Measurements from ENCODE around the gene NR4A1. TPM values are rescaled to one million over a fixed set of nuclear protein-coding genes. Genes with fewer than 3 reads are reported as not detected.

NR4A1 gene
- total RNA-seq, 1 experiment from 2014 or later = 12.5 TPM

- intact Hi-C loops (cut with micrococcal nuclease; ENCODE audit: unreplicated experiment) = no loop called here
- Histone ChIP-seq H3K27me3 (replicated peaks; ENCODE audit: insufficient read depth, low read depth, low read length, poor library complexity) (no peaks in the 10 kb centered on the region), H3K9me3 (ENCODE audit: low read depth, low read length, poor library complexity, severe bottlenecking) (no peaks in the 10 kb centered on the region), H3K4me1 (ENCODE audit: insufficient read depth, low read length, poor library complexity, severe bottlenecking) (peaks cover 3% of the 10 kb centered on the region), H3K36me3 (ENCODE audit: insufficient read depth, low read length, poor library complexity, severe bottlenecking) (peaks cover 14% of the 10 kb centered on the region), H3K27ac (ENCODE audit: low read depth, low read length, poor library complexity, severe bottlenecking) (no peak overlapping the region), H3K4me3 (ENCODE audit: low read depth, low read length, poor library complexity, severe bottlenecking) (no peak overlapping the region)
- no peak for DNase-seq (ENCODE audit: low spot score)
- ChIA-PET CTCF (interaction anchor here (0.5 to 1.2 kb wide), 2 partner anchors 28 to 31 kb away, joined by 3 to 5 read pairs; no protein-coding TSS in a partner anchor), POLR2A (ENCODE audit: low non-redundant PET) (no interaction called here)
- no TSS peak for BruUV-seq (replicated peaks)
- no peak for TF ChIP-seq CTCF (conservative IDR thresholded peaks at IDR 0.05; ENCODE audit: low read depth, low read length)
- no peak for TF ChIP-seq EZH2 (IDR thresholded peaks at IDR 0.05; ENCODE audit: borderline replicate concordance, low read depth, low read length, poor library complexity, severe bottlenecking)
Observed at GRCh38 chr12:52055731-52056711, 4.8 kb downstream of the NR4A1 start.

GRCh38 chr12:52056801-52057637 lies 5.8 kb downstream of the NR4A1 start:
- POLR2A ChIA-PET (ENCODE audit: low non-redundant PET) = no interaction called here
- peaks cover 14% of the 10 kb centered on the region for H3K36me3 ChIP-seq (ENCODE audit: insufficient read depth, low read length, poor library complexity, severe bottlenecking)
- BruUV-seq (replicated peaks) = no TSS peak
- no peak overlapping the region for H3K4me3 ChIP-seq (ENCODE audit: low read depth, low read length, poor library complexity, severe bottlenecking)
- no peaks in the 10 kb centered on the region for H3K9me3 ChIP-seq (ENCODE audit: low read depth, low read length, poor library complexity, severe bottlenecking)
- CTCF ChIA-PET = interaction anchor here (1.2 kb wide), 1 partner anchor 32 kb away, joined by 3 read pairs; no protein-coding TSS in a partner anchor
- no peak for TF ChIP-seq CTCF (conservative IDR thresholded peaks at IDR 0.05; ENCODE audit: low read depth, low read length)
- no peak for TF ChIP-seq EZH2 (IDR thresholded peaks at IDR 0.05; ENCODE audit: borderline replicate concordance, low read depth, low read length, poor library complexity, severe bottlenecking)
- no peak overlapping the region for H3K27ac ChIP-seq (ENCODE audit: low read depth, low read length, poor library complexity, severe bottlenecking)
- no peak for DNase-seq (ENCODE audit: low spot score)
- no peaks in the 10 kb centered on the region for H3K27me3 ChIP-seq (replicated peaks; ENCODE audit: insufficient read depth, low read depth, low read length, poor library complexity)
- no peaks in the 10 kb centered on the region for H3K4me1 ChIP-seq (ENCODE audit: insufficient read depth, low read length, poor library complexity, severe bottlenecking)
- intact Hi-C loops (cut with micrococcal nuclease; ENCODE audit: unreplicated experiment) = no loop called here

Measured in A673 (cell line).